HG03457 (cell line): ENCODE measurements around the gene MYCL.

Source experiments
- ATAC-seq: cut with Tn5 transposase; IDR thresholded peaks from one replicate; pipeline ENCODE4 v1.9.1; 2021; ENCODE audit warnings: moderate number of reproducible peaks; ENCODE audit not compliant: unreplicated experiment

Gene MYCL

GRCh38 chr1:39857126-39857878, 44.4 kb downstream of the MYCL start:
- ATAC-seq = no peak

DNA sequence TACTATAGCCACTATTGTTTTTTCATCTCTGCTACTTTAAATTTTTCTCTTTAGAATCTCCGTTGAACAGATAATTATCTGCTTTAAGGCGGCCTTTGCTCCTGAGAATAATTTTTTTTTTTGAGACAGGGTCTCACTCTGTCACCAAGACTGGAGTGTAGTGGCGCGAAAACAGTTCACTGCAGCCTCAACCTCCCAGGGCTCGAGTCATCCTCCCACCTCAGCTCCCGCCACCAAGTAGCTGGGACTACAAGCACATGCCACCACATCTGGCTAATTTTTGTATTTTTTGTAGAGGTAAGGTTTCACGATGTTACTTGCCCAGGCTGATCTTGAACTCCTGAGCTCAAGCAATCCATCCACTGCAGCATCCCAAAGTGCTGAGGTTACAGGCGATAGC, 47.0 kb downstream of the MYCL start:
- no peak for ATAC-seq

- ATAC-seq = no peak
Observed at GRCh38 chr1:39854314-39854713, 47.4 kb downstream of the MYCL start.

GRCh38 chr1:39852876-39853275, 48.8 kb downstream of the MYCL start:
- ATAC-seq = no peak

DNA sequence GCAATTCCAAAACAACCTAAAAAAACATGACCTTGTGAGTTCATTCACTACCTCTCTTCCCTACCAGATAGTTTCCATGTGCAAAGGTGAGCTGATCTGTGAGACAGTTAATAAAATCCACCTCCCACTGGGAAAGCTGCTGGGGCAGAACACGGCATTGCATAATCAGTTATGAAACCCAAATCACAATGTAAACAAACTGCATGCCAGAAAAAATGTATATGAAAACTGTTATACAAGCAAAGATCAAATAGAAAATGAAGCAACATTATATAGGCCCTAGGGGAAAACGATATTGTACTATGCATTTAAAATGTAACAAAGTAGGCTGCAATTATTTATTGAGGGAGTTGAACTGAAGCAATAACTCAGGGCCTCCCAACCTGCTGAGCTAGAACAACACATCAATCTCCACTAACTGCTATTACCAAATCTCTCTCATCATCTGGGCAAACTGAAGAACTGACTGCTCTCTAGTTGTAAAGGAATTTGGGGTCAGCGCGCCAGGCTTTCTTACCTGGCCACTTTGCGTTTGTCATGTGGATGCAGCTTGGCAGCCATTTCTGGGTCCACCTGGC, 49.4 kb downstream of the MYCL start:
- ATAC-seq = no peak

DNA sequence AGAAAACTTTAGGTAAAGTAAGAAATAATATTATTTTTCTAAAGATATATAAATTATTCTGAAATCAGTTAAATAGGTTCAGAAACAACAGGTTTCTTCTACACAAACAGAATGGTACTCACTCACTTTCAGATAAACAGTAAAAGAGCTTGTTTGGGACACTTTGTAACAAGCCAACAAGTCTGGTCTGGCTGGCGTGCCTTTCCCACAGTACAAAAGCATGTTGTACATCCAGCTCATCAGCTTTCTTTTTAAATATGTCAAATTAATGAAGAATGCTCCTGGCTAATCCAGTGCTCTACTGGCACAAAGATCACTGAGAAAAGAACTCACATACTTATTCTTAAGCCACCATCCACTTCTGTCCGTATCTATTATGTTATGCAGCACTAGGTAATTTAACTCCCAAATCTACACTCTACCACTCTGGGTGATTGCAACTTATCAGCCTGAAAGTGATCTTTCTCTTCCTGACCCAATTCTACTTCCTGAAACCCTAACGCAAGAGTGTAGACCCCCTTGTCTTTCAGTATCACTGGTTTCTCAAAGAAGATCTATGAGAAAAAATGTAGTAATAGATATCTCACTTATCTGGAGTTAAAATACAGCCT, 51.0 kb downstream of the MYCL start:
- ATAC-seq = no peak

DNA sequence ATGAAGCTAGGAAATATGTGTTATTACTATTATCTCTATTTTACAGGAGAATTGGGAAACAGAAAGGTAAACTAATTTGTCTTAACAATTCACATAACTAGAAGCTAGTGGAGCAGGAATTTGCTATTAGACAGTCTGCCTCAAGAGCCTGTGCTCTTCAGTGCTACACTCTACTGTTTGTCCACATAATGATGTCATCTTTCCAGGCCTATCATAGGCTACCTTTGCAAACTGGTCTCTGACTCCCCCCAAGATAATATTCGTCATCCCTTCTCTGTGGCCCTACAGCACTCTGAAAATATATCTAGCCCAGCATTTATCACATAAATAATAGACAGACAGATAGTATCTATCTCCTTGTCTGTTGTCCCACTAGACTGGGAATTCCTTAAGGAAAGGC, 52.5 kb downstream of the MYCL start:
- no peak for ATAC-seq

GRCh38 chr1:39847940-39848339, 53.8 kb downstream of the MYCL start:
- no peak for ATAC-seq

GRCh38 chr1:39846796-39847195, 54.9 kb downstream of the MYCL start:
- no peak for ATAC-seq

DNA sequence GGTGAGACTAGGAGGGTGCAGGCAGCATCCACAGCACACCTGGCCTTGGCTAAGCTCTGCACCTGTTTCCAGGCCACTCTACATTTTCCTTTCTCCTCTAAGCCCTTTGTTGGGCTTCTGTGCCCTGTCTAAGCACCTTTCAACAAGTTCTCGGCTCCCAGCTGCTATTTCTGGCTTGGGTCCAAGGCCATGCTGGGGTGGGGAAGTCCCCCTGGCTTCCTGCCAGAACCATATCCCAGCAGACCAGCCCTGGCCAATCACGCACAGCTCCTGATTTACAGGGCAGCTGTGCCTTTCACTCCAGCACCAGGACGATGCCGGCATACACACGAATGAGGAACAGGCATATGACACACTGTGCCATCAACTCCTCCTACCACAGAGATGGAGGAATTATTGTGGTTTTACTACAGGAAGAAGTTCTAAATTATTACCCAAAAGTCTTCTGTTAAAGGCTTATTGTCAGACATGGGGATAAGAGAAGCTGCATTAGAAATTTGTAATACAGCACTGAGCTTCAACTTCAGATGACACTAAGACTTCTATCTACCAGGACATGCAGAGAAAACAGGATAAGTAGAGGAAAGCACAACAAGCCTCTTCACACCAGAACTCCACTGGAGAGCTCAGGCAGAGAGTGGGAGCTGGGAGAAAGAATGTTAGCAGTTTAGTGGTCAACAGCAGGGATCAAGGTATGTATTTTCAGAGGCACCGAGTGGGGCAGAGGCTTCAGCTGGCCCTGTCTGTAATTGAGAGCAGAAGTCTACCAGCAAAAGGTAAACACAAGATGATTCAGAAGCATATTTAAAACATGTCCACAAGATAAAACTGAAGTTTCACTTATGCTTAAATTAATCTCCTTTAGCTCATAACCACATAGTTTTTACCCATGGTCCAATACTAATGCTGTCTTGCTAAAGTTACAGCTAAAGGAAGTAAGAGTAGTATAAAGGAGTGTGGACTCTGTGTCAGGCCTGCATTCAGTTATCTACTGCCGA, 55.8 kb downstream of the MYCL start:
- ATAC-seq = no peak
